Esophagus squamous epithelium (tissue), 4 donors: Measurements from ENCODE around the gene ADAM12.

Source experiments
- CTCF ChIP-seq, 6 experiments: fragments of 450-650 bp in 4 of 6; fragments of 200-600 bp in 2 of 6; sonication (generic) in 2 of 6; IDR thresholded peaks; one replicate each; pipeline ENCODE4 v1.5.1; 2016 to 2019; ENCODE audit warnings: antibody characterized with exemption in 6 of 6, mild to moderate bottlenecking in 4 of 6, moderate library complexity in 4 of 6
- POLR2A ChIP-seq, 4 donors: fragments of 450-650 bp; IDR thresholded peaks; one replicate each; pipeline ENCODE4 v1.6.1; 2017; ENCODE audit warnings: antibody characterized with exemption in 4 of 4, mild to moderate bottlenecking in 4 of 4, moderate library complexity in 3 of 4

- no peak for TF ChIP-seq CTCF (IDR thresholded peaks at IDR 0.05)
- no peak for TF ChIP-seq POLR2A (IDR thresholded peaks at IDR 0.05)
These were observed 327.9 kb downstream of the ADAM12 start for GRCh38 chr10:126060261-126060931.
